Esophagus muscularis mucosa (tissue), 4 donors: ENCODE measurements around the gene POLRMT. TPM values are rescaled to one million over a fixed set of nuclear protein-coding genes. Genes with fewer than 3 reads are reported as not detected.
"Not testable (repeated sequence)": the region's sequence is repeated elsewhere in the genome, so short reads cannot be mapped to it uniquely, and the experiment has no call there.

ENCODE experiments used
- DNase-seq: peaks from one replicate; pipeline ENCODE4 v3.0.0-alpha.2; 2017; ENCODE audit errors: extremely low spot score
- H3K27ac ChIP-seq, 4 donors: fragments of 200-600 bp; sonication (generic); replicated peaks in 1 of 4; 1 replicate in 3 of 4; 2 replicates in 1 of 4; pipeline ENCODE4 v1.5.1; 2016 to 2019; ENCODE audit warnings: mild to moderate bottlenecking in 1 of 4
- H3K27me3 ChIP-seq, 4 donors: fragments of 200-600 bp; sonication (generic); one replicate each; pipeline versions ENCODE4 v1.5.1 to v1.6.0; 2016 to 2019
- H3K36me3 ChIP-seq, 4 donors: fragments of 200-600 bp; sonication (generic); one replicate each; pipeline ENCODE4 v1.5.1; 2016 to 2019
- H3K4me1 ChIP-seq, 4 donors: fragments of 200-600 bp; sonication (generic); one replicate each; pipeline ENCODE4 v1.5.1; 2016 to 2019
- H3K4me3 ChIP-seq, 4 donors: fragments of 200-600 bp; sonication (generic); 1 replicate in 2 of 4; 2 replicates in 2 of 4; pipeline ENCODE4 v1.5.1; 2016 to 2019; ENCODE audit warnings: mild to moderate bottlenecking in 4 of 4, moderate library complexity in 1 of 4
- H3K9me3 ChIP-seq, 4 donors: fragments of 200-600 bp; sonication (generic); 1 replicate in 3 of 4; 2 replicates in 1 of 4; pipeline ENCODE4 v1.5.1; 2016 to 2019
- EP300 ChIP-seq: sonication (generic); formaldehyde crosslinking; IDR thresholded peaks from one replicate; pipeline ENCODE4 v1.6.1; 2017; ENCODE audit warnings: antibody characterized with exemption
- POLR2A ChIP-seq: fragments of 450-650 bp; IDR thresholded peaks from one replicate; pipeline ENCODE4 v1.6.1; 2017; ENCODE audit warnings: antibody characterized with exemption, moderate library complexity, mild to moderate bottlenecking, low read depth
- POLR2AphosphoS5 ChIP-seq, 2 donors: sonication (generic); formaldehyde crosslinking; IDR thresholded peaks; one replicate each; pipeline ENCODE4 v1.6.1; 2017; ENCODE audit warnings: antibody characterized with exemption in 2 of 2
- WGBS: methylation state at CpG from one replicate; pipeline ENCODE4 v1.1.5; 2018; 5-methylcytosine and 5-hydroxymethylcytosine counted together
- intact Hi-C: fragments of 100-400 bp; cut with DNase I; formaldehyde crosslinking; loops from one replicate; pipeline ENCODE4 v1.15.1; 2023
- total RNA-seq, 4 donors: library from RNA; depleted of rRNA; stranded (reverse); fragments of >200 nt; gene quantifications; one replicate each; pipeline versions ENCODE4 v1.1.0 to v1.2.1, GENCODE V29; 2016
- TF ChIP-seq, protein P1 (sequence below), 3 experiments: fragments of 200-600 bp in 2 of 3; fragments of 450-650 bp in 1 of 3; sonication (generic) in 2 of 3; IDR thresholded peaks; one replicate each; pipeline ENCODE4 v1.5.1; 2017 to 2019; ENCODE audit warnings: antibody characterized with exemption in 3 of 3, mild to moderate bottlenecking in 2 of 3, moderate library complexity in 1 of 3

The POLRMT gene
- total RNA-seq, 4 donors from 2014 or later: 20.8 to 40.7 (median 30.4) TPM

DNA sequence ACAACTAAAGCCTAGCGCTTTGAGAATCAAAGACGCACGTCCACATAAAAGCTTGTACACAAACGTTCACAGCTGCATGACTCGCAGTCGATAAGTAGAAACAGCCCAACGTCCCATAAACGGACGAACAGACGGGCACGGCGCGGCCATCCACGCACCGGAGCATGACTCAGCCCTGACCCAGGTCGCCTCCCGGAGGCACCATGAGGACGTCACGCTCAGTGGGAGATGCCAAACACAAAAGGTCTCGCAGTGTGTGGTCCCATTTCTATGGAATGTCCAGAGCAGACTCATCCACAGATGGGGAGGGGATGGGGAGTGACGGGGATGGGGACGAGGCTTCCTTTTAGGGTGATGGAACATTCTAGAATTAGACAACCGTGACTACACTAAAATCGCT, 9.4 kb downstream of the POLRMT start:
- Histone ChIP-seq H3K27ac (no peak overlapping the region), H3K4me1 (peaks cover 0 to 2% (median 0%) of the 10 kb centered on the region in 4 donors), H3K9me3 (no peaks in the 10 kb centered on the region), H3K36me3 (peaks cover 55 to 91% (median 86%) of the 10 kb centered on the region in 4 donors), H3K4me3 (no peak overlapping the region), H3K27me3 (peaks cover 0 to 3% (median 0%) of the 10 kb centered on the region in 4 donors)
- intact Hi-C loops: no loop called here
- no peak for DNase-seq
- 79% methylated on average over 24 of the region's 24 CpGs for WGBS
- no peak for TF ChIP-seq POLR2A
- TF ChIP-seq EP300: no peak
- TF ChIP-seq POLR2AphosphoS5 (IDR thresholded peaks at IDR 0.05): peak in 1 of 2 donors; percentile 8
- TF ChIP-seq, protein P1, sequence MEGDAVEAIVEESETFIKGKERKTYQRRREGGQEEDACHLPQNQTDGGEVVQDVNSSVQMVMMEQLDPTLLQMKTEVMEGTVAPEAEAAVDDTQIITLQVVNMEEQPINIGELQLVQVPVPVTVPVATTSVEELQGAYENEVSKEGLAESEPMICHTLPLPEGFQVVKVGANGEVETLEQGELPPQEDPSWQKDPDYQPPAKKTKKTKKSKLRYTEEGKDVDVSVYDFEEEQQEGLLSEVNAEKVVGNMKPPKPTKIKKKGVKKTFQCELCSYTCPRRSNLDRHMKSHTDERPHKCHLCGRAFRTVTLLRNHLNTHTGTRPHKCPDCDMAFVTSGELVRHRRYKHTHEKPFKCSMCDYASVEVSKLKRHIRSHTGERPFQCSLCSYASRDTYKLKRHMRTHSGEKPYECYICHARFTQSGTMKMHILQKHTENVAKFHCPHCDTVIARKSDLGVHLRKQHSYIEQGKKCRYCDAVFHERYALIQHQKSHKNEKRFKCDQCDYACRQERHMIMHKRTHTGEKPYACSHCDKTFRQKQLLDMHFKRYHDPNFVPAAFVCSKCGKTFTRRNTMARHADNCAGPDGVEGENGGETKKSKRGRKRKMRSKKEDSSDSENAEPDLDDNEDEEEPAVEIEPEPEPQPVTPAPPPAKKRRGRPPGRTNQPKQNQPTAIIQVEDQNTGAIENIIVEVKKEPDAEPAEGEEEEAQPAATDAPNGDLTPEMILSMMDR (IDR thresholded peaks at IDR 0.05): no peak

DNA sequence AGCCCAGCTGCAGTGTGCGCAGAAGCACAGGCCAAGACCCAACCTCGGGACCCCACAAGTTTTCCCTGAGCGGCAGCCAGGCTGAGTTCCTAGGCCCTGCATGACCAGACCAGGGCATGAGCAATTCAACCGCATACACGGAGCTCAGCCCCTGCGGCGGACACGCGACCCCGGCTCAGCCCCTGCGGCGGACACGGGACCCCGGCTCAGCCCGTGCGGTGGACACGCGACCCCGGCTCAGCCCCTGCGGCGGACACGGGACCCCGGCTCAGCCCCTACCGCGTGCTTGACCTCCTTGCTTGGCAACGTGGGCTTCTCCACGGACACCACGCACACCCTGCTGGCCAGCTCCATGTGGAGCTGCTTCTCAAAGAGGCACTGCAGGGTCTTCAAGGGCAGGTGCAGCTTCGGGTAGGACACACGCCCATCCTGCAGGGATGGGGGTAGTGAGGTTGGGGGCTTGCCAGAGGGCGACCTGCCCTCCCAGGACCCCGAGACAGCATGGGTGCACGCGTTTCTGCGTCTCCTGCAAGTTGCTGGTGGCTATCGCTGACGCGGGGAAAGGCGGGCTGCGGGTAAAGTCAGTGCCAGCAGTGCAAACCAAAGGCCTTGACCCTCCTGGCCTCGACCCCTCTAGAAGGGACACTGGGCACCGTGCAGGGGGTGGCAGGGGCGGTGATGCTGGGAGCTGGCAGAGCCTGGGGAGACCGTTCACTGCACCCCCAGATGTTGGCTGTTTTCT, 10.0 kb downstream of the POLRMT start:
- TF ChIP-seq POLR2A: no peak
- no peak overlapping the region for H3K4me3 ChIP-seq
- peaks cover 0 to 2% (median 0%) of the 10 kb centered on the region in 4 donors for H3K4me1 ChIP-seq
- DNase-seq: no peak
- H3K27me3 ChIP-seq: peaks cover 0 to 9% (median 0%) of the 10 kb centered on the region in 4 donors
- WGBS: 92% methylated on average over 27 of the region's 44 CpGs
- no peaks in the 10 kb centered on the region for H3K9me3 ChIP-seq
- intact Hi-C loops: no loop called here
- peaks cover 58 to 91% (median 87%) of the 10 kb centered on the region in 4 donors for H3K36me3 ChIP-seq
- H3K27ac ChIP-seq: no peak overlapping the region

DNA sequence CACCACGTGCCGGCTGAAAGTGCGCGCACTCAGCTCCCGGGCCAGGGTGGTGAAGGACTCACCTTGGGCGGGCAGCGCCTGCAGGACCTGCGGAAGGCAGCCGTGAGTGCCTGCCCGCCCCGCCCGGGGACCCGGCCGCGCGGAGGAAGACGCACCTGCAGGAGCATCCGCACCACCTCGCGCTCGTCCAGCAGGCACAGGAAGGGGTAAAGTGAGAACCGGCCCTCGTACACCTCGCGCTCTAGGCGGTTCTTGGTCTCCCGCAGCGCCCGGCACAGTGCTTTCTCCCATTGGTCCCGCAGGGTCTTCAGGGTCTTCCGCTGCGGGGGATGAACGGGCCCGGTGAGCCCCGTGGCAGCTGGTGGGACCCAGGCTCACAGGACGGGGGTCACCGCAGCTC, 10.7 kb downstream of the POLRMT start:
- Histone ChIP-seq H3K27ac (no peak overlapping the region), H3K4me1 (peaks cover 0 to 2% (median 0%) of the 10 kb centered on the region in 4 donors), H3K27me3 (peaks cover 0 to 16% (median 0%) of the 10 kb centered on the region in 4 donors), H3K4me3 (no peak overlapping the region), H3K9me3 (no peaks in the 10 kb centered on the region), H3K36me3 (peaks cover 65 to 91% (median 87%) of the 10 kb centered on the region in 4 donors)
- 100% methylated on average over 15 of the region's 37 CpGs for WGBS
- TF ChIP-seq POLR2A: no peak
- TF ChIP-seq, protein P1 (IDR thresholded peaks at IDR 0.05): no peak
- TF ChIP-seq POLR2AphosphoS5 (IDR thresholded peaks at IDR 0.05): no peak
- TF ChIP-seq EP300: no peak
- intact Hi-C loops: no loop called here
- DNase-seq: no peak

DNA sequence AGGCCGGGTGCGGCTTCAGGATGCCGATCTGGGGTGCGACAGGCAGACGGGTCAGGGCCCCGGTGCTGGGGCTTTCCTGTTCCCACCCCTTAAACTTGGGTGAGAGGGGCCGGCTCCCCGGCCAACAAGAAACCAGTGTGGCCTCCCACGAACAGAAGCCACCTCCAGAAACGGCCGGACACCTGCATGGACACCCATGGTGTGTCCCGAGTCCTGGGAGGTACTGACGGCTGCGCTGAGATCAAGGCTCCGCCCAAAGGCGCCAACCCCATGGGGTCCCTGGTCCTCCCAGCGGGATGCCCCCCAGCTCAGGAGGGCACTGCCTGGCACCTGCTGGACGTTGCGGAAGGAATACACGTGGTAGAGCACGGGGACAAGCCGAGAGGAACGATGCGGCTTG, 11.5 kb downstream of the POLRMT start:
- peaks cover 0 to 24% (median 0%) of the 10 kb centered on the region in 4 donors for H3K27me3 ChIP-seq
- no peaks in the 10 kb centered on the region for H3K9me3 ChIP-seq
- H3K4me1 ChIP-seq: peaks cover 0 to 3% (median 2%) of the 10 kb centered on the region in 4 donors
- WGBS: 98% methylated on average over 12 of the region's 24 CpGs
- TF ChIP-seq POLR2A (no peak), POLR2AphosphoS5 (IDR thresholded peaks at IDR 0.05) (no peak), EP300 (no peak)
- TF ChIP-seq, protein P1 (IDR thresholded peaks at IDR 0.05): no peak
- DNase-seq: no peak
- no peak overlapping the region for H3K27ac ChIP-seq
- peaks cover 72 to 96% (median 92%) of the 10 kb centered on the region in 4 donors for H3K36me3 ChIP-seq
- H3K4me3 ChIP-seq: no peak overlapping the region
- intact Hi-C loops: no loop called here

DNA sequence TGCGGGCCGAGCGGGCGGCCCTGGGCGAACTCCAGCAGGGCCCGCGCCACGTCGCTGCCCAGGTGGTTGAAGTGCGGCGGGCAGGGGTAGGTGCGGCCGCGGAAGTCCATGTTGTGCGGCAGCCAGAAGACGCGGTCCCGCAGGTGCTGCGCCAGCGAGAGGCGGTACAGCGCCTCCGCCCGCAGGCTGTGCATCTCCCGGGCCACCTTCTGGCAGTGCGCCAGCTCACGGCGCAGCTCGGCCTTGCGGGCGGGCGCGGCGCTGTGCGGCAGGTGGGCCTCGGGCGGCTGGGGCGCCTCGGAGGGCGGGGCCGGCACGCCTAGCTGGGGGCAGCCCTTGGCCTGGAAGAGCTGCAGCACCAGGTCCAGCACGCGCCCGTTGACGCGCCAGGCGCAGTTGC, 12.1 kb downstream of the POLRMT start:
- 95% methylated on average over 31 of the region's 48 CpGs for WGBS

More for the DNA sequence above, 12.1 kb downstream of the POLRMT start:
- H3K27ac ChIP-seq, DNase-seq, intact Hi-C loops, H3K4me1 ChIP-seq, H3K4me3 ChIP-seq, H3K9me3 ChIP-seq: not testable (repeated sequence)
- Histone ChIP-seq H3K27me3 (peaks cover 0 to 31% (median 0%) of the 10 kb centered on the region in 4 donors), H3K36me3 (peaks cover 72 to 96% (median 92%) of the 10 kb centered on the region in 4 donors)
